Upper lobe of left lung (tissue), 6 donors: ENCODE measurements around the gene ETFB. TPM values are rescaled to one million over a fixed set of nuclear protein-coding genes. Genes with fewer than 3 reads are reported as not detected.

Experiments used
- ATAC-seq, 2 donors: fragments of 200-7000 bp; cut with Tn5 transposase; one replicate each; pipeline ENCODE4 v1.9.1; 2022; ENCODE audit warnings: mild to moderate bottlenecking in 2 of 2, moderate library complexity in 2 of 2; ENCODE audit not compliant: low FRiP score in 2 of 2
- DNase-seq, 2 donors: peaks; one replicate each; pipeline ENCODE4 v3.0.0-alpha.2; 2019 to 2020
- H3K27ac ChIP-seq, 4 donors: fragments of 200-600 bp; sonication (generic); one replicate each; pipeline ENCODE4 v1.5.1; 2016 to 2019
- H3K27me3 ChIP-seq, 4 donors: fragments of 200-600 bp; sonication (generic); one replicate each; pipeline ENCODE4 v1.5.1; 2017 to 2019
- H3K36me3 ChIP-seq, 4 donors: fragments of 200-600 bp; sonication (generic); one replicate each; pipeline ENCODE4 v1.5.1; 2016 to 2019
- H3K4me1 ChIP-seq, 4 donors: fragments of 200-600 bp; sonication (generic); one replicate each; pipeline ENCODE4 v1.5.1; 2018 to 2019
- H3K4me3 ChIP-seq, 4 donors: fragments of 200-600 bp; sonication (generic); one replicate each; pipeline ENCODE4 v1.5.1; 2017 to 2019; ENCODE audit warnings: mild to moderate bottlenecking in 2 of 4, moderate library complexity in 1 of 4
- H3K9me3 ChIP-seq, 4 donors: fragments of 200-600 bp; sonication (generic); one replicate each; pipeline ENCODE4 v1.5.1; 2018 to 2019
- EP300 ChIP-seq, 4 donors: sonication (generic); formaldehyde crosslinking; IDR thresholded peaks; one replicate each; pipeline ENCODE4 v1.5.1; 2017; ENCODE audit warnings: antibody characterized with exemption in 4 of 4, control low read depth in 2 of 4
- POLR2A ChIP-seq, 4 donors: fragments of 450-650 bp; IDR thresholded peaks; one replicate each; pipeline ENCODE4 v1.5.1; 2016 to 2017; ENCODE audit warnings: antibody characterized with exemption in 4 of 4, mild to moderate bottlenecking in 2 of 4
- POLR2AphosphoS5 ChIP-seq, 2 donors: sonication (generic); formaldehyde crosslinking; IDR thresholded peaks; one replicate each; pipeline ENCODE4 v1.5.1; 2017; ENCODE audit warnings: antibody characterized with exemption in 2 of 2
- whole genome bisulfite sequencing, 2 donors: methylation state at CpG; one replicate each; pipeline ENCODE4 v1.1.5; 2017 to 2018; 5-methylcytosine and 5-hydroxymethylcytosine counted together
- total RNA-seq, 6 donors: library from RNA; depleted of rRNA in 4 of 6; stranded (reverse); fragments of >200 nt in 4 of 6; gene quantifications; one replicate each; pipeline versions ENCODE4 v1.1.0 to v1.2.1, GENCODE V29; 2016 to 2021
- TF ChIP-seq, protein P1 (sequence below), 6 experiments: fragments of 450-650 bp in 4 of 6; fragments of 200-600 bp in 2 of 6; sonication (generic) in 2 of 6; IDR thresholded peaks; one replicate each; pipeline ENCODE4 v1.5.1; 2016 to 2019; ENCODE audit warnings: antibody characterized with exemption in 6 of 6
- donor health status: DM: no; HTN: no; CAD: no; lungs with moderate emphysema.
- donor health status: DM: no; HTN: yes; CAD: no; lungs with severe emphysema.

The ETFB gene
- total RNA-seq, 6 donors from 2014 or later, result 59.7 to 102 (median 86.6) TPM

DNA sequence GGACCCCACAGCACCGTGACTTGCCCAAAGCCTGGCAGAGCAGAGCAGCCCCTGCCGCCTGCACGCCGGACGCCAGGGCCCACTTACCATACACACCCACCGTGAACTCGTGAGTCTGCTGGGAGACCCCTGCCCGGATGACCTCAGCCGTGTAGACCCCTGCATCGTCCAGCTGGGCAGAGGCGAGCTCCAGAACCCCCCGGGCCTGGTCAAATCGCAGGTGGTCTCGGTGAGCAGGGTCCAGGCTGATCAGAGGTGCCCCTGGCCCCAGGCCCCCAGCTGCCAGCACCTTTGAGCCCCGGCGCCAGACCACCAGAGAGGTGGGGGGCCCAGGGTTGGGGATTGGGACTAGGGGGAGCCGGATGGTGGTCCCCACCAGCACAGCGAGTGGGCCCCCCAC is 25.1 kb downstream of the ETFB start:
- peak overlapping the region in 1 of 4 donors; percentile 54 for H3K27ac ChIP-seq
- DNase-seq (peak in 1 of 2 donors; percentile 68), ATAC-seq (no peak)

DNA sequence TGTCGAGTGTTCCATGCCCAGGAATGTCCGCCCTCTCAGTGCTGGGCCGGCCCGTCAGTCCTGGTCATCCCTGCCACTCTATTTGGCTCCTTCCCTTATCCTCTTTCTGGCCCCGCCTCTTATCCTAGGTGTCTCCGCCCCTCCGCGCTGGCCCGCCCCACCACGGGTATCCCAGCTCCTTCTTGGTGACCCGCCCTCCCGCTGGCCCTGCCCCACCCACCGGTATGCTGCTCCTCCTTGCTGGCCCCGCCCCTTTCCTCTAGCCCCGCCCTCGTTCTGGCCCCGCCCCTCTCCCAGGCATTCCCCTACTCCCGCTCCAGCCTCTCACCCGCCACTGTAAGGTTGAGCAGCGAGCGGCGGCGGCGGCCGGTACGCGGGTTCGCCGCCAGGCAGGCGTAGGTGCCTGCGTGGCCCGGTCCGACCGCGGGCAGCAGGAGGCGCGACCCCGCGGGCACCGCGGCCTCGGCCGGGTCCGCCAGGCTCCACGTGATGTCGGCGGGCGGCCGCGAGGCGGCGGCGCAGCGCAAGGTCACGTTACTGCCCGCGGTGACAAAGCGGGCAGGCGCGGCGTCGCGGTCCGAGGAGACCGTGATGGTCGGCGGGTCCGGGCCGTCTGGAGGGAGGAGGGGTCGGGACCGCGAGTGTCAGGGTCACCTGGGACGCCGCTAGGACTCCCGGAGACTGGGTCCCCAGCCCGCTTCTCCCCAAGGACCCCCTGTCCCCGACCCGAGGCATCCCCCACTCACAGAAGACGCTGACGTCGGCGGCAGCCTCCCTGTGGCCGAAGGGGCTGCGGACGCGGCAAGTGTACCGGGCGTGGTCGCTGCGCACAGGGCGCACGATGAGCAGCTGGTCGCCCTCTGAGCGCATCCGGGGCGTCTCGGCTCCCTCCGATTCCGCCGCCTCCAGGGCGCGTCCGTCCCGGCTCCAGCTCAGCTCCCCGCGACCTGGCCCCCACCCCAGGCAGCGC is 26.2 kb downstream of the ETFB start:
- DNase-seq (peak; percentile 99 to 100), ATAC-seq (peak; percentile 97)
- H3K9me3 ChIP-seq, result no peaks in the 10 kb centered on the region
- H3K4me3 ChIP-seq, result peak overlapping the region; percentile 56 to 77 (median 70)
- peaks cover 3 to 8% (median 5%) of the 10 kb centered on the region in 4 donors for H3K36me3 ChIP-seq
- H3K4me1 ChIP-seq, result peaks cover 9 to 25% (median 20%) of the 10 kb centered on the region in 4 donors
- WGBS, 2 donors, result 0 to 1% methylated on average over 17 to 18 of the region's 107 CpGs
- H3K27ac ChIP-seq, result peak overlapping the region; percentile 61 to 77 (median 70)
- TF ChIP-seq POLR2AphosphoS5 (IDR thresholded peaks at IDR 0.05) (peak in 1 of 2 donors; percentile 83), POLR2A (IDR thresholded peaks at IDR 0.05) (peak in 2 of 4 donors; percentile 60 to 65), EP300 (IDR thresholded peaks at IDR 0.05) (no peak)
- TF ChIP-seq, protein P1, sequence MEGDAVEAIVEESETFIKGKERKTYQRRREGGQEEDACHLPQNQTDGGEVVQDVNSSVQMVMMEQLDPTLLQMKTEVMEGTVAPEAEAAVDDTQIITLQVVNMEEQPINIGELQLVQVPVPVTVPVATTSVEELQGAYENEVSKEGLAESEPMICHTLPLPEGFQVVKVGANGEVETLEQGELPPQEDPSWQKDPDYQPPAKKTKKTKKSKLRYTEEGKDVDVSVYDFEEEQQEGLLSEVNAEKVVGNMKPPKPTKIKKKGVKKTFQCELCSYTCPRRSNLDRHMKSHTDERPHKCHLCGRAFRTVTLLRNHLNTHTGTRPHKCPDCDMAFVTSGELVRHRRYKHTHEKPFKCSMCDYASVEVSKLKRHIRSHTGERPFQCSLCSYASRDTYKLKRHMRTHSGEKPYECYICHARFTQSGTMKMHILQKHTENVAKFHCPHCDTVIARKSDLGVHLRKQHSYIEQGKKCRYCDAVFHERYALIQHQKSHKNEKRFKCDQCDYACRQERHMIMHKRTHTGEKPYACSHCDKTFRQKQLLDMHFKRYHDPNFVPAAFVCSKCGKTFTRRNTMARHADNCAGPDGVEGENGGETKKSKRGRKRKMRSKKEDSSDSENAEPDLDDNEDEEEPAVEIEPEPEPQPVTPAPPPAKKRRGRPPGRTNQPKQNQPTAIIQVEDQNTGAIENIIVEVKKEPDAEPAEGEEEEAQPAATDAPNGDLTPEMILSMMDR (IDR thresholded peaks at IDR 0.05), result peak in 5 of 6 experiments; percentile 36 to 95 (median 87)
- H3K27me3 ChIP-seq, result no peaks in the 10 kb centered on the region

More for the DNA sequence above, 25.1 kb downstream of the ETFB start:
- Histone ChIP-seq H3K9me3 (no peaks in the 10 kb centered on the region), H3K36me3 (peaks cover 4 to 14% (median 10%) of the 10 kb centered on the region in 4 donors), H3K27me3 (no peaks in the 10 kb centered on the region), H3K4me3 (no peak overlapping the region), H3K4me1 (peaks cover 9 to 25% (median 20%) of the 10 kb centered on the region in 4 donors)
- TF ChIP-seq EP300 (IDR thresholded peaks at IDR 0.05) (no peak), POLR2A (IDR thresholded peaks at IDR 0.05) (no peak), POLR2AphosphoS5 (IDR thresholded peaks at IDR 0.05) (no peak)
- TF ChIP-seq, protein P1 (IDR thresholded peaks at IDR 0.05), result no peak
- 90 to 91% methylated on average over 10 to 18 of the region's 18 CpGs for WGBS, 2 donors

DNA sequence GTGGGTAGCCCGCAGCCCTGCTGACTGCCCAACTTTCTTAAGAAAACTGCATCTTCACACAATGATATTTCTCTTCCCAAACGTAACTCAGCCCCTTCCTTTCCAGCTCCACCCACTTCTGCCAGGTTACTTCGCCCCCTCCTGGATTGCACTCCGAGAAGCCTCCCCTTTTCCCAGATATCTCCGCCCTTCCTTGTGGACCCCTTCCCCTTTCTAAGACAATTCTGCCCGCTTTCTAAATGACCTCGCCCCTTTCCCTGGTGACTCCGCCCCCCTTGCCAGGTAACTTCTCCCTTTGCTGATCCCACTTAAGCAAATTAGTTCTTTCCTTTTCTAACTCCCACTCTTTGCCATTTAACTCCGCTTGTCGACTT is 26.9 kb downstream of the ETFB start:
- H3K36me3 ChIP-seq, result peaks cover 0 to 2% (median 0%) of the 10 kb centered on the region in 4 donors
- ATAC-seq (no peak), DNase-seq (no peak)
- H3K27me3 ChIP-seq, result no peaks in the 10 kb centered on the region
- 1% methylated on average over 10 of the region's 10 CpGs for WGBS, 2 donors
- H3K9me3 ChIP-seq, result no peaks in the 10 kb centered on the region
- H3K27ac ChIP-seq, result peak overlapping the region; percentile 61 to 76 (median 64)
- H3K4me1 ChIP-seq, result peaks cover 9 to 25% (median 20%) of the 10 kb centered on the region in 4 donors
- TF ChIP-seq EP300 (IDR thresholded peaks at IDR 0.05), result no peak
- TF ChIP-seq, protein P1 (IDR thresholded peaks at IDR 0.05), result no peak
- TF ChIP-seq POLR2AphosphoS5 (IDR thresholded peaks at IDR 0.05), result no peak
- no peak for TF ChIP-seq POLR2A (IDR thresholded peaks at IDR 0.05)
- H3K4me3 ChIP-seq, result peak overlapping the region; percentile 56 to 77 (median 70)

DNA sequence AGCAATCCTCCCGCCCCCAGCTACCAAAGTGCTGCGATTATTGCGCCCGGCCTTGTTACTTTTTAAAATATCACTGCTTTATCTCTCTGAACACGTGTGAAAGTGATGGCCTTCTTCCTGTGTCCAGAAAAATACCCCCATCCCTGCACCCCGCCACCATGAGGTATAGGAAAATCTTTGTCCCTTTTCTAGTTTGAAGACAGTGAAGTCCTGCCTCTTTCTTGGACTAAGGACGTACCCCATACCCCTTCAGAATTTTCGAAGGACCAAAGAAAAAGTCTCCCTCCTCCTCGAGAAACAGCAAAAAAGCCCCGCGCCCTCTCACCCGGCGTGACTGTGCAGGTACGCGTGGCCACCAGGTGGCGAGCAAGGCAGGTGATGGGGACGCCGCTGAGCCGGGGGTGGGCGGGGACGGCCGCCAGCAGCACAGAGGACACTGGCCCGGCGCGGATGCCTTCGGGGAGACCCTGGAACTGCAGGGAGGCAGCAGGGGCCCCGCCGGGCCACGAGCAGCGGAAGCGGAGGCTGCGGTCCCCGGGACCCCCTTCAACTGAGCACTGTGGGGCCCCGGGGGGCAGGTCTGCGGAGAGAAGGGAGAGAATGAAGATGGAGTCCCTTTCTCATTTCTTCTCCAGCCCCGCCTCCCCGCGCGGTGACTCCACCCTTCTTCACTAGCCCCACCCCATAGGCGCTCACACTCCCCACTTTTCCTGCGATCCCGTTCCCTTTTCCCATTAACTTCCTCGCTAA is 27.4 kb downstream of the ETFB start:
- WGBS, 2 donors, result 3 to 4% methylated on average over 37 to 43 of the region's 43 CpGs
- Histone ChIP-seq H3K4me1 (peaks cover 9 to 25% (median 20%) of the 10 kb centered on the region in 4 donors), H3K27ac (peak overlapping the region; percentile 61 to 76 (median 64)), H3K27me3 (no peaks in the 10 kb centered on the region), H3K9me3 (no peaks in the 10 kb centered on the region), H3K4me3 (peak overlapping the region; percentile 56 to 77 (median 70)), H3K36me3 (no peaks in the 10 kb centered on the region)
- ATAC-seq (peak; percentile 76 to 85), DNase-seq (peak; percentile 86 to 95)
- TF ChIP-seq POLR2AphosphoS5 (IDR thresholded peaks at IDR 0.05) (no peak), POLR2A (IDR thresholded peaks at IDR 0.05) (no peak), EP300 (IDR thresholded peaks at IDR 0.05) (no peak)
- TF ChIP-seq, protein P1 (IDR thresholded peaks at IDR 0.05), result peak; percentile 83 to 90 (median 87)
